LHCN-M2 (cell line): ENCODE results near the gene ZSCAN21. TPM values are rescaled to one million over a fixed set of nuclear protein-coding genes. Genes with fewer than 3 reads are reported as not detected.

Experiments
- DNase-seq: peaks from one replicate; pipeline ENCODE4 v3.0.0-alpha.2; 2012; ENCODE audit warnings: low read depth
- total RNA-seq: library from RNA; depleted of rRNA; stranded (reverse); fragments of >200 nt; gene quantifications from 2 replicates; pipeline ENCODE4 v1.2.3, GENCODE V29; 2014

The ZSCAN21 gene
- total RNA-seq, 1 experiment from 2014 or later: 11.8 TPM

- no peak for DNase-seq
Measured at GRCh38 chr7:100075418-100075817, 25.8 kb downstream of the ZSCAN21 start.

- DNase-seq: no peak
Measured at GRCh38 chr7:100077205-100077604, 27.6 kb downstream of the ZSCAN21 start.

GRCh38 chr7:100079024-100079560 lies 29.5 kb downstream of the ZSCAN21 start:
- DNase-seq: no peak

GRCh38 chr7:100080907-100081534 lies 31.4 kb downstream of the ZSCAN21 start:
- peak; percentile 27 for DNase-seq

- peak; percentile 100 for DNase-seq
Measured at GRCh38 chr7:100081535-100082102, 32.0 kb downstream of the ZSCAN21 start, which contains the start of gene ZNF3. ZNF3 (minus strand) TSS chr7:100081723; CDS start chr7:100077357, 4,366 bp downstream.

GRCh38 chr7:100082978-100083377 lies 33.4 kb downstream of the ZSCAN21 start:
- DNase-seq: no peak

- no peak for DNase-seq
Measured at GRCh38 chr7:100085515-100085914, 35.9 kb downstream of the ZSCAN21 start.

GRCh38 chr7:100087055-100087750 lies 37.6 kb downstream of the ZSCAN21 start:
- DNase-seq: peak; percentile 90

- DNase-seq: no peak
Measured at GRCh38 chr7:100088095-100088620, 38.6 kb downstream of the ZSCAN21 start.

GRCh38 chr7:100088621-100089457 lies 39.3 kb downstream of the ZSCAN21 start, which contains the start of gene COPS6:
COPS6 (plus strand) TSS chr7:100088969; CDS start chr7:100088991, 22 bp downstream.
- peak; percentile 78 for DNase-seq

- DNase-seq: peak; percentile 65
Measured at GRCh38 chr7:100089458-100090196, 40.1 kb downstream of the ZSCAN21 start.

GRCh38 chr7:100090527-100091410 lies 41.2 kb downstream of the ZSCAN21 start:
- no peak for DNase-seq

- peak; percentile 36 for DNase-seq
Measured at GRCh38 chr7:100091411-100092181, 42.0 kb downstream of the ZSCAN21 start.

- no peak for DNase-seq
Measured at GRCh38 chr7:100093054-100093453, 43.5 kb downstream of the ZSCAN21 start.

GRCh38 chr7:100093498-100093897 lies 43.9 kb downstream of the ZSCAN21 start:
- no peak for DNase-seq

- no peak for DNase-seq
Measured at GRCh38 chr7:100093925-100094486, 44.4 kb downstream of the ZSCAN21 start.

GRCh38 chr7:100095289-100095688 lies 45.7 kb downstream of the ZSCAN21 start:
- no peak for DNase-seq

- DNase-seq: no peak
Measured at GRCh38 chr7:100095704-100096103, 46.1 kb downstream of the ZSCAN21 start.
